Mucosa of descending colon (tissue), 3 donors: ENCODE data around the gene CDH4. TPM values are rescaled to one million over a fixed set of nuclear protein-coding genes. Genes with fewer than 3 reads are reported as not detected.

Experiments
- ATAC-seq: fragments of 200-7000 bp; cut with Tn5 transposase; one replicate; pipeline ENCODE4 v1.9.1; 2020; ENCODE audit warnings: mild to moderate bottlenecking, moderate library complexity
- DNase-seq, 3 donors: peaks; one replicate each; pipeline ENCODE4 v3.0.0-alpha.2; 2020
- H3K36me3 ChIP-seq: fragments of 200-600 bp; one replicate; pipeline ENCODE4 v1.8.0; 2021; ENCODE audit warnings: low read depth, mild to moderate bottlenecking
- H3K4me1 ChIP-seq: fragments of 200-600 bp; one replicate; pipeline ENCODE4 v1.8.0; 2021; ENCODE audit warnings: low read depth, mild to moderate bottlenecking
- H3K4me3 ChIP-seq: fragments of 200-600 bp; one replicate; pipeline ENCODE4 v1.8.0; 2021; ENCODE audit warnings: mild to moderate bottlenecking
- H3K9me3 ChIP-seq: fragments of 200-600 bp; one replicate; pipeline ENCODE4 v1.8.0; 2021; ENCODE audit warnings: mild to moderate bottlenecking
- intact Hi-C, 2 donors: fragments of 100-400 bp; cut with DNase I in 1 of 2; cut with micrococcal nuclease in 1 of 2; formaldehyde crosslinking; loops; one replicate each; pipeline versions ENCODE4 v1.11.0 to v1.11.1; 2022; cut with DNase I, micrococcal nuclease
- total RNA-seq, 3 donors: library from RNA; stranded (reverse); fragmentation: NEBNext Ultra II Directional in 2 of 3; extraction: Animal tissue kit (Norgen Biotek cat#: 25700) in 2 of 3; gene quantifications; one replicate each; pipeline versions ENCODE4 v1.2.1 to v1.2.4, GENCODE V29; 2021 to 2023
- TF ChIP-seq, protein P1 (sequence below): fragments of 200-600 bp; IDR thresholded peaks from one replicate; pipeline ENCODE4 v1.8.0; 2022; ENCODE audit warnings: antibody characterized with exemption, mild to moderate bottlenecking
- donor health status: DM: no; HTN: no; CAD: no; lungs with moderate emphysema.
- donor health status: DM: no; HTN: no; CAD: no.
- donor health status: DM: no; HTN: yes; CAD: no.

Gene CDH4
- total RNA-seq, 3 donors from 2014 or later = 0.16 TPM; not detected in 2

GRCh38 chr20:61223121-61223520 lies 28.9 kb upstream of the CDH4 start:
- H3K4me3 ChIP-seq = no peak overlapping the region
- ATAC-seq = no peak
- H3K4me1 ChIP-seq = no peaks in the 10 kb centered on the region
- intact Hi-C loops = no loop called here
- TF ChIP-seq, protein P1, sequence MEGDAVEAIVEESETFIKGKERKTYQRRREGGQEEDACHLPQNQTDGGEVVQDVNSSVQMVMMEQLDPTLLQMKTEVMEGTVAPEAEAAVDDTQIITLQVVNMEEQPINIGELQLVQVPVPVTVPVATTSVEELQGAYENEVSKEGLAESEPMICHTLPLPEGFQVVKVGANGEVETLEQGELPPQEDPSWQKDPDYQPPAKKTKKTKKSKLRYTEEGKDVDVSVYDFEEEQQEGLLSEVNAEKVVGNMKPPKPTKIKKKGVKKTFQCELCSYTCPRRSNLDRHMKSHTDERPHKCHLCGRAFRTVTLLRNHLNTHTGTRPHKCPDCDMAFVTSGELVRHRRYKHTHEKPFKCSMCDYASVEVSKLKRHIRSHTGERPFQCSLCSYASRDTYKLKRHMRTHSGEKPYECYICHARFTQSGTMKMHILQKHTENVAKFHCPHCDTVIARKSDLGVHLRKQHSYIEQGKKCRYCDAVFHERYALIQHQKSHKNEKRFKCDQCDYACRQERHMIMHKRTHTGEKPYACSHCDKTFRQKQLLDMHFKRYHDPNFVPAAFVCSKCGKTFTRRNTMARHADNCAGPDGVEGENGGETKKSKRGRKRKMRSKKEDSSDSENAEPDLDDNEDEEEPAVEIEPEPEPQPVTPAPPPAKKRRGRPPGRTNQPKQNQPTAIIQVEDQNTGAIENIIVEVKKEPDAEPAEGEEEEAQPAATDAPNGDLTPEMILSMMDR = no peak
- H3K9me3 ChIP-seq = no peaks in the 10 kb centered on the region
- DNase-seq = no peak
- H3K36me3 ChIP-seq = no peaks in the 10 kb centered on the region

GRCh38 chr20:61230166-61230565 lies 21.9 kb upstream of the CDH4 start:
- intact Hi-C loops = no loop called here

GRCh38 chr20:61233590-61233989 lies 18.5 kb upstream of the CDH4 start:
- ATAC-seq (no peak), DNase-seq (no peak)
- Histone ChIP-seq H3K36me3 (no peaks in the 10 kb centered on the region), H3K4me3 (no peak overlapping the region), H3K4me1 (no peaks in the 10 kb centered on the region), H3K9me3 (no peaks in the 10 kb centered on the region)
- TF ChIP-seq, protein P1 = no peak
- intact Hi-C loops = no loop called here

More at GRCh38 chr20:61230166-61230565, 21.9 kb upstream of the CDH4 start:
- Histone ChIP-seq H3K4me3 (no peak overlapping the region), H3K4me1 (no peaks in the 10 kb centered on the region), H3K9me3 (no peaks in the 10 kb centered on the region), H3K36me3 (no peaks in the 10 kb centered on the region)
- TF ChIP-seq, protein P1 = no peak
- DNase-seq (no peak), ATAC-seq (no peak)

- Histone ChIP-seq H3K4me3 (no peak overlapping the region), H3K9me3 (no peaks in the 10 kb centered on the region), H3K36me3 (no peaks in the 10 kb centered on the region), H3K4me1 (no peaks in the 10 kb centered on the region)
- no peak for DNase-seq
- TF ChIP-seq, protein P1 = no peak
- intact Hi-C loops = no loop called here
- ATAC-seq = no peak
These were observed 17.7 kb upstream of the CDH4 start for GRCh38 chr20:61234224-61234890.

- TF ChIP-seq, protein P1 = no peak
- no peak overlapping the region for H3K4me3 ChIP-seq
- intact Hi-C loops = no loop called here
- ATAC-seq (no peak), DNase-seq (no peak)
- H3K4me1 ChIP-seq = no peaks in the 10 kb centered on the region
- H3K36me3 ChIP-seq = no peaks in the 10 kb centered on the region
- H3K9me3 ChIP-seq = peaks cover 7% of the 10 kb centered on the region
These were observed 15.3 kb upstream of the CDH4 start for GRCh38 chr20:61236713-61237112.
